WTC11 (cell line): ENCODE measurements around the gene MAP7D2. TPM values are rescaled to one million over a fixed set of nuclear protein-coding genes. Genes with fewer than 3 reads are reported as not detected.

Experiments
- ATAC-seq: fragments of 200-7000 bp; cut with Tn5 transposase; 2 replicates; pipeline ENCODE4 v1.10.0; 2021; ENCODE audit warnings: mild to moderate bottlenecking, moderate library complexity
- CTCF ChIA-PET: fragments of 300-600 bp; sonication (Branson Sonifier 250); formaldehyde crosslinking; loops from one replicate; lab custom pipeline; 2021; ENCODE audit warnings: antibody characterized with exemption; lab: Charles Lee
- POLR2A ChIA-PET: fragments of 350-600 bp; sonication (Branson Sonifier 250); formaldehyde crosslinking; loops from one replicate; lab custom pipeline; 2021; ENCODE audit warnings: antibody characterized with exemption; lab: Charles Lee
- DNase-seq: peaks from one replicate; pipeline ENCODE4 v3.0.0; 2021; ENCODE audit warnings: low spot score
- H3K27ac Mint-ChIP-seq: 2 replicates; pipeline ENCODE4 v1.8.0; 2021; ENCODE audit warnings: mixed read lengths
- H3K27me3 Mint-ChIP-seq: 2 replicates; pipeline ENCODE4 v1.8.0; 2021; ENCODE audit warnings: low read depth, mild to moderate bottlenecking, moderate library complexity, mixed read lengths
- H3K36me3 Mint-ChIP-seq: 2 replicates; pipeline ENCODE4 v1.8.0; 2021; ENCODE audit warnings: mixed read lengths
- H3K4me1 Mint-ChIP-seq: 2 replicates; pipeline ENCODE4 v1.8.0; 2022; ENCODE audit warnings: mixed read lengths
- H3K4me3 Mint-ChIP-seq: 2 replicates; pipeline ENCODE4 v1.8.0; 2021; ENCODE audit warnings: mild to moderate bottlenecking, moderate library complexity, mixed read lengths
- H3K9me3 Mint-ChIP-seq: 2 replicates; pipeline ENCODE4 v1.8.0; 2021; ENCODE audit warnings: mixed read lengths
- CREB1 ChIP-seq: sonication (generic); formaldehyde crosslinking; IDR thresholded peaks from 2 replicates; pipeline ENCODE4 v1.8.0; 2023; ENCODE audit warnings: mild to moderate bottlenecking, missing genetic modification reagents
- E2F1 ChIP-seq: sonication (generic); formaldehyde crosslinking; IDR thresholded peaks from 2 replicates; pipeline ENCODE4 v1.8.0; 2022; ENCODE audit warnings: mild to moderate bottlenecking, missing genetic modification reagents
- ELF4 ChIP-seq: sonication (generic); formaldehyde crosslinking; IDR thresholded peaks from 2 replicates; pipeline ENCODE4 v1.8.1; 2022; ENCODE audit warnings: low read depth, mild to moderate bottlenecking, moderate library complexity, missing genetic modification reagents
- ESRRA ChIP-seq: sonication (generic); formaldehyde crosslinking; IDR thresholded peaks from 2 replicates; pipeline ENCODE4 v1.8.1; 2022; ENCODE audit warnings: mild to moderate bottlenecking, missing genetic modification reagents, borderline replicate concordance
- FOXP1 ChIP-seq: sonication (generic); formaldehyde crosslinking; IDR thresholded peaks from 2 replicates; pipeline ENCODE4 v1.8.0; 2022; ENCODE audit warnings: missing genetic modification reagents, mild to moderate bottlenecking, moderate library complexity, borderline replicate concordance
- FOXP4 ChIP-seq: sonication (generic); formaldehyde crosslinking; IDR thresholded peaks from 2 replicates; pipeline ENCODE4 v1.8.0; 2022; ENCODE audit warnings: mild to moderate bottlenecking, missing genetic modification reagents
- GTF2I ChIP-seq: fragments of 250-450 bp; sonication (Bioruptor Pico); conservative IDR thresholded peaks from 2 replicates; pipeline ENCODE4 v1.4.0; 2021; ENCODE audit warnings: mild to moderate bottlenecking
- JAZF1 ChIP-seq: fragments of 250-450 bp; sonication (Bioruptor Pico); IDR thresholded peaks from 2 replicates; pipeline ENCODE4 v1.9.0; 2021; ENCODE audit warnings: moderate library complexity, mild to moderate bottlenecking, inconsistent platforms
- MAX ChIP-seq: sonication (generic); formaldehyde crosslinking; IDR thresholded peaks from 2 replicates; pipeline ENCODE4 v1.8.0; 2022; ENCODE audit warnings: mild to moderate bottlenecking, missing genetic modification reagents
- NFE2L1 ChIP-seq: sonication (generic); formaldehyde crosslinking; IDR thresholded peaks from 2 replicates; pipeline ENCODE4 v1.8.1; 2023; ENCODE audit warnings: missing genetic modification reagents
- NR2C2 ChIP-seq: sonication (generic); formaldehyde crosslinking; IDR thresholded peaks from 2 replicates; pipeline ENCODE4 v1.8.0; 2022; ENCODE audit warnings: mild to moderate bottlenecking, missing genetic modification reagents
- OVOL2 ChIP-seq: fragments of 250-450 bp; sonication (Bioruptor Pico); IDR thresholded peaks from 2 replicates; pipeline ENCODE4 v1.9.0; 2021; ENCODE audit warnings: mild to moderate bottlenecking, borderline replicate concordance
- PRRX2 ChIP-seq: fragments of 250-450 bp; sonication (Bioruptor Pico); IDR thresholded peaks from 2 replicates; pipeline ENCODE4 v1.8.0; 2021; ENCODE audit warnings: mild to moderate bottlenecking
- RORB ChIP-seq: fragments of 250-450 bp; sonication (Bioruptor Pico); IDR thresholded peaks from 2 replicates; pipeline ENCODE4 v1.9.0; 2021; ENCODE audit warnings: mild to moderate bottlenecking
- SMAD3 ChIP-seq: sonication (generic); formaldehyde crosslinking; IDR thresholded peaks from 2 replicates; pipeline ENCODE4 v1.8.0; 2022; ENCODE audit warnings: missing genetic modification reagents, mild to moderate bottlenecking, borderline replicate concordance
- TCF7 ChIP-seq: sonication (generic); formaldehyde crosslinking; IDR thresholded peaks from 2 replicates; pipeline ENCODE4 v1.8.0; 2022; ENCODE audit warnings: mild to moderate bottlenecking, low read depth, missing genetic modification reagents, moderate library complexity
- TP53 ChIP-seq: sonication (generic); formaldehyde crosslinking; IDR thresholded peaks from 2 replicates; pipeline ENCODE4 v1.8.1; 2023; ENCODE audit warnings: mild to moderate bottlenecking, missing genetic modification reagents
- ZBTB21 ChIP-seq: sonication (generic); formaldehyde crosslinking; IDR thresholded peaks from 2 replicates; pipeline ENCODE4 v1.8.1; 2023; ENCODE audit warnings: mild to moderate bottlenecking, missing genetic modification reagents, borderline replicate concordance
- ZNF138 ChIP-seq: sonication (generic); formaldehyde crosslinking; conservative IDR thresholded peaks from 2 replicates; pipeline ENCODE4 v1.8.1; 2022; ENCODE audit warnings: mild to moderate bottlenecking, moderate library complexity, missing genetic modification reagents
- ZNF232 ChIP-seq: sonication (generic); formaldehyde crosslinking; IDR thresholded peaks from 2 replicates; pipeline ENCODE4 v1.8.0; 2022; ENCODE audit warnings: mild to moderate bottlenecking, missing genetic modification reagents
- ZNF416 ChIP-seq: fragments of 250-450 bp; sonication (Bioruptor Pico); IDR thresholded peaks from 2 replicates; pipeline ENCODE4 v1.9.0; 2021; ENCODE audit warnings: mild to moderate bottlenecking, inconsistent platforms
- ZNF671 ChIP-seq: fragments of 250-450 bp; sonication (Bioruptor Pico); IDR thresholded peaks from 2 replicates; pipeline ENCODE4 v1.8.0; 2021; ENCODE audit warnings: mild to moderate bottlenecking
- ZSCAN18 ChIP-seq: fragments of 250-450 bp; sonication (Bioruptor Pico); IDR thresholded peaks from 2 replicates; pipeline ENCODE4 v2.1.2; 2022; ENCODE audit warnings: mild to moderate bottlenecking, moderate library complexity
- total RNA-seq: library from RNA; stranded (reverse); gene quantifications from 3 replicates; pipeline ENCODE4 v1.2.3, GENCODE V29; 2021

The MAP7D2 gene
- total RNA-seq, 1 experiment from 2014 or later = 0.57 TPM

GRCh38 chrX:20149326-20149725 lies 32.6 kb upstream of the MAP7D2 start (continued):
- TF ChIP-seq FOXP4 (CRISPR knock-in tag) = no peak
- no peak for TF ChIP-seq ZNF416
- TF ChIP-seq NR2C2 (CRISPR knock-in tag) = no peak
- no peak for TF ChIP-seq NFE2L1 (CRISPR knock-in tag)
- no peak for TF ChIP-seq JAZF1
- TF ChIP-seq CREB1 (CRISPR knock-in tag) = no peak
- TF ChIP-seq ZBTB21 (CRISPR knock-in tag) = no peak
- TF ChIP-seq TCF7 (CRISPR knock-in tag) = no peak
- TF ChIP-seq ZNF138 (CRISPR knock-in tag) = no peak

GRCh38 chrX:20147561-20147960 lies 30.9 kb upstream of the MAP7D2 start:
- CTCF ChIA-PET = no interaction called here
- Mint-ChIP-seq H3K36me3 (0 out of 2 replicates have a peak, but pooled peaks cover under 1% of the 10 kb centered on the region), H3K4me3 (no peak overlapping the region), H3K27ac (no peak overlapping the region), H3K9me3 (no peaks in the 10 kb centered on the region), H3K27me3 (no peaks in the 10 kb centered on the region), H3K4me1 (no peaks in the 10 kb centered on the region)
- POLR2A ChIA-PET = no interaction called here
- TF ChIP-seq TP53 (CRISPR knock-in tag) = no peak
- no peak for TF ChIP-seq PRRX2
- TF ChIP-seq GTF2I (CRISPR knock-in tag) = no peak
- TF ChIP-seq NFE2L1 (CRISPR knock-in tag) = no peak
- no peak for TF ChIP-seq ZSCAN18 (CRISPR knock-in tag)
- TF ChIP-seq ESRRA (CRISPR knock-in tag) = no peak
- TF ChIP-seq SMAD3 (CRISPR knock-in tag) = no peak
- TF ChIP-seq ZBTB21 (CRISPR knock-in tag) = no peak
- TF ChIP-seq ZNF232 = no peak
- DNase-seq = no peak
- ATAC-seq = no peak

- Mint-ChIP-seq H3K9me3 (no peaks in the 10 kb centered on the region), H3K27ac (no peak overlapping the region), H3K4me1 (peaks cover 10% of the 10 kb centered on the region), H3K4me3 (no peak overlapping the region), H3K36me3 (peaks cover 8% of the 10 kb centered on the region; the same call in 1 of the 2 replicates), H3K27me3 (no peaks in the 10 kb centered on the region)
- POLR2A ChIA-PET = no interaction called here
- CTCF ChIA-PET = no interaction called here
- TF ChIP-seq FOXP1 (CRISPR knock-in tag) = no peak
- no peak for TF ChIP-seq MAX (CRISPR knock-in tag)
- TF ChIP-seq RORB (CRISPR knock-in tag) = no peak
- no peak for TF ChIP-seq ELF4 (CRISPR knock-in tag)
- no peak for TF ChIP-seq OVOL2 (CRISPR knock-in tag)
- TF ChIP-seq NR2C2 (CRISPR knock-in tag) = no peak
- TF ChIP-seq E2F1 (CRISPR knock-in tag) = no peak
- no peak for TF ChIP-seq ZNF671 (CRISPR knock-in tag)
- no peak for DNase-seq
- no peak for ATAC-seq
Observed at GRCh38 chrX:20144491-20144890, 27.8 kb upstream of the MAP7D2 start.
